HG03432 (cell line): ENCODE data around the gene POFUT2.
"Not testable (repeated sequence)": the region's sequence is repeated elsewhere in the genome, so short reads cannot be mapped to it uniquely, and the experiment has no call there.

Experiments
- ATAC-seq: cut with Tn5 transposase; IDR thresholded peaks from one replicate; pipeline ENCODE4 v1.9.1; 2021; ENCODE audit warnings: mild to moderate bottlenecking, moderate library complexity; ENCODE audit not compliant: unreplicated experiment

The POFUT2 gene

GRCh38 chr21:45326169-45326851 lies 38.6 kb upstream of the POFUT2 start:
- no peak for ATAC-seq

- ATAC-seq = no peak
Measured at GRCh38 chr21:45325206-45326168, 37.8 kb upstream of the POFUT2 start.

- no peak for ATAC-seq
Measured at GRCh38 chr21:45324489-45325205, 37.0 kb upstream of the POFUT2 start.

- ATAC-seq = no peak
Measured at GRCh38 chr21:45323487-45324311, 36.0 kb upstream of the POFUT2 start.

GRCh38 chr21:45322960-45323461 lies 35.3 kb upstream of the POFUT2 start:
- no peak for ATAC-seq

DNA sequence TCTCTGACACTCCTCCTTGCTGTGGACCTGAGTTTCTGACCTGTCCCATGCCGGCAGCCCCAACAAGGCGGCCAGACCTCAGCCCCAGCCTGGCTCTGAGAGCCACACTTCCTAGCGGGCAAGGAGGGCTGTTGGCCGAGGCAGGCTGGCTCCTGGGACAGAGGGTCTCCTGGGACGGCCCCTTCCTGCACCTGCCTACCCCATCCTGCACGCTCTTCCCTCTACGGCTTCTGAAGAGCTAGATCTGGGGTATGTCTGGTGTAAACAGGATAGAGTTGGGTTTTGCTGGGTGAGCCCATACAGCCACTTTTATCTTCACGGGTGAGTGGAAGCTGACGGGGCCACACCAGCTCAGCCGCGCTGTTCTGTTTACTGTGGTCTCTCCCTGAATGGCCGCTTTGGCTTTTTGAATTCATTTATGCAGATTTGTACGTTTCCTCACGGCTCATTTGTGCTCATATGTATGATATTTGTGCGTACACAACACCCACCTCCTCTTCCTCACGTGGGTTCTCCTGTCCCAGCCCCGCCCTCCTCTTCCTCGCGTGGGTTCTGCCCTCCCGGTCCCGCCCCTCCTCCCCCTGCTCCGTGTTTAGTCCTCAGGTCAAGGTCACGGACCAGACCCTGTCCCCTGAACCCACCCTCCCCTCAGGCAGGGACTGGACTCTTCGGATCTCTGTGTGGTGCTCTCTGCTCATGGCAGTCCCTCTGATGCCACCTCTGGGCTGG lies 34.7 kb upstream of the POFUT2 start:
- ATAC-seq = no peak

GRCh38 chr21:45320261-45321025 lies 32.7 kb upstream of the POFUT2 start:
- ATAC-seq = no peak

DNA sequence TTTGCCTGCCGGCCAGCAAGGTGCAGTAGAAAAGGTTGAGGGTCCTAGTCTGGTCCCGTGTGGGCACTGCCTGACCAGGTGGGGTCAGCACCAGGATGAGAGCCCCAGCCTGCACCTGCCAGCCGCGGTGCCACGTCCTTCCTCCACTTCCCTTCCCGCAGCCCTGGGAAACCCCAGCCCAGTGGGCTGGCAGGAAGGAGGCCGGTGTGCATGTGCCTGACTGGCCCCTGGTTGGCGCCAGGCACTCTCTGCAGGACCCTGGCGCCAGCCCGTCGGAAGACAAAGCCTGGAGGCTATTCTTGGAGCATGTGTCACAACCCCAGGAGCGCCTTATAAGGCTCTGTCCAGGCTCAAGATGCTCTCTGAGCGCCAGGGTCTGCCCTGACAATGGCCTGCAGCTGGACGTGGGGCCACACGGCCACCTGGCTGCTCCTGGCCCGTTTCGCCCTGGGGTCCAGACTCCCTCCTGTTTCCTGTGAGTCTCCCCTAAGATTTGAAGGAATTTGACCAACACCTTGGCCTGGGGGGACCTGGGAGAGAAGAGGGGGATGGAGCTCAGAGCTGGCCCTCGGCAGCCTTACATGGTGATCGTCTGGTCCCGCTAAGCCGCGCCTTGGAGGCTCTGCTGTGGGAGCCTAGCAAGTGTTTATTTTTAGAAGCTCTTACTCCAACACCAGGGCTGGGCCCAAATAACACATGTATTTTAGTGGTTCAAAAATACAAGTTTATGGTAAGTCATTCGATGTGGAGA lies 31.9 kb upstream of the POFUT2 start:
- ATAC-seq = no peak

DNA sequence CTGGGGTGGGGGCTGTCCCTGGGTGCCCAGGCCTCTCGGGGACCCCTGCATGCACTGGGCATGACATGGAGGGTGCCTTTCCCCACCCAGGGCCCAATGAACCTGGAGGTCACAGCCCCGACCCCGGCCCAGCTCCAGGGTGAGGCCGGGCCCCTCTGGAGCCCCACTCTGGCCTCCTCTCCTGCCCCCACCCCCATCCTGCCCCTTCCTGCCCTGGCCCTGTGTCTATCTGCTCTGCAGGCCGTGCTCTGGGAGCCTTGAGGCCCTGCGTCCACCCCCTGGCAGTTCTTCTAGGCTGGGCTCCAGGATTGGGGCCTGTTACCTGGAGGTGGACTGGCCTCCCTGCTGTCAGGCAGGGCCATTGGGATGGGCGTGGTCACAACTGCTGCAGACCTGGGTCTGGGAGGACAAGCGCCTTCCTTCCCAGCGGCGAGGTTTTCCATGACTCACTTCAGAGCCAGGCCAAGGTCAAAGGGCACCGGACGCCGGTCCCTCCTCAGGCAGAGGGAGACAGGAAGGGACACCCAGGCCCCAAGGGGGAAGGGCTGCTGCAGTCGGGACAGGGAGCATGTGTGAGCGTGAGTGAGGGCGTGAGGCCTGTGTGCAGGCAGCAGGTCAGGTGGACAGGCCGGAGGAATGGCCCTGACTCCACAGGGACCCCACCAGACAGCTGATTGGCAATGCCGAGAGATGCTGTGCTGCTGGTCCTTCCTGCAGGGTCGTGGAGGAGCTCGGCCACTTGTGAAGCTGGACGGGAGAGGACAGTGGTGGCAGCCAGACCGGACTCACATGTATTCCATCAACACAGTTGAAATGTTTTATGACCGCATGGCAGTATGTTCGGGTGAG lies 31.1 kb upstream of the POFUT2 start:
- no peak for ATAC-seq

- no peak for ATAC-seq
Measured at GRCh38 chr21:45318146-45318555, 30.5 kb upstream of the POFUT2 start.

- no peak for ATAC-seq
Measured at GRCh38 chr21:45317398-45318145, 29.9 kb upstream of the POFUT2 start.

- no peak for ATAC-seq
Measured at GRCh38 chr21:45316871-45317397, 29.2 kb upstream of the POFUT2 start.

DNA sequence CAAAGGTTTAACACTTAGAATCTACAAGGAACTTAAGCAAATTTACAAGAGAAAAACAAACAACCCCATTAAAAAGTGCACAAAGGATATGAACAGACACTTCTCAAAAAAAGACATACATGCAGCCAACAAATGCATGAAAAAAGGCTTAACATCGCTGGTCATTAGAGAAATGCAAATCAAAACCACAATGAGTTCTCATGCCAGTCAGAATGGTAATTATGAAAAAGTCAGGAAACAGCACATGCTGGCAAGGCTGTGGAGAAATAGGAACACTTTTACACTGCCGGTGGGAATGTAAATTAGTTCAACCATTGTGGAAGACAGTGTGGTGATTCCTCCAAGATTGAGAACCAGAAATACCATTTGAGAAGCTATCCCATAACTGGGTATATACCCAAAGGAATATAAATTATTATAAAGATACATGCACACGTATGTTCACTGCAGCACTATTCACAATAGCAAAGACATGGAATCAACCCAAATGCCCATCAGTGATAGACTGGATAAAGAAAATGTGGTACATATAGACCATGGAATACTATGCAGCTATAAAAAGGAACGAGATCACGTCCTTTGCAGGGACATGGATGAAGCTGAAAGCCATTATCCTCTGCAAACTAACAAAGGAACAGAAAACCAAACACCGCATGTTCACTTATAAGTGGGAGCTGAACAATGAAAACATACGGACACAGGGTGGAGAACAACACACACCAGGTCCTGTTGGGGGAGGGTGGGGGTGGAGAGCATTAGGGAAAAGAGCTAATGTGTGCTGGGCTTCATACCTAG lies 28.2 kb upstream of the POFUT2 start:
- ATAC-seq = not testable (repeated sequence)

- no peak for ATAC-seq
Measured at GRCh38 chr21:45313682-45314081, 26.0 kb upstream of the POFUT2 start.

- no peak for ATAC-seq
Measured at GRCh38 chr21:45313015-45313414, 25.3 kb upstream of the POFUT2 start.

DNA sequence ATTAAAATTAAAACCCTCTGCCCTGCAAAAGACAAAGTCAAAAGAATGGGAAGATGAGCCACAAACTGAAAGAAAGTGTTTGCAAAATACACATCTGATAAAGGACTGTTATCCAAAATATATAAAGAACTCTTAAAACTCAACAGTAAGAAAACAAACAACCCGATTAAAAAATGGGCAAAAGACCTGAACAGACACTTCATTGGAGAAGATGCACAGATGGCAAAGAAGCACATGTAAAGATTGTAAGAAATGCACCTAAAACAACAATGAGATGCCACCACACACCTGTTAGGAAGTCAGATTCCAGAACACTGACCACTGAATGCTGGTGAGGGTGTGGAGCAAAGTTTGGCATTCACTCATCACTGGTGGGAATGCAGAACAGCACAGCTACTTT lies 24.6 kb upstream of the POFUT2 start:
- ATAC-seq = no peak
